PC-3 (cell line): ENCODE data around the gene ATXN2L.

ENCODE experiments used
- CTCF ChIP-seq: fragments of 300-600 bp; sonication (generic); conservative IDR thresholded peaks from 2 replicates; pipeline ENCODE4 v1.5.1; 2017; ENCODE audit warnings: antibody characterized with exemption, low read depth, mild to moderate bottlenecking, low read length
- EZH2phosphoT487 ChIP-seq: fragments of 300-600 bp; sonication (generic); IDR thresholded peaks from 2 replicates; pipeline ENCODE4 v1.6.1; 2018; ENCODE audit warnings: mild to moderate bottlenecking, antibody characterized with exemption, low read length, borderline replicate concordance

DNA sequence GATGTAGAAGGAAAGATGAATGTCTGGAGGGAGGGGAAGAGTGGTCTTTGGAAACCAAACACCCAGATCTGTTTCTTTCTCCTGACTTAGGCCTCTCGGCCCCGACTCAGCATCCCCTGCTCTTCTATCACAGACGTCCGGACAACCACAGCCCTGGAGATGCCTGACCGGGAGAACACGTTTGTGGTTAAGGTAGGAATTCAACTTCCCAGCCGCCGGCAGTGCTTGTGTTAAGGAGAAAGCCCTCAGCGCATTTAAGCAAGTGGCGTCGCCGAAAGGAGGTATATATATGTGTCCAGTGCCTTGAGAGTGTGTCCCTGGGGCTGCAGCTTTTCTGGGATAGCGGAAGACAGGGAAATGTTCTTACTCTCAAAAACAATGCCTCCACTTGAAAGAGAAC, 44.4 kb downstream of the ATXN2L start:
- TF ChIP-seq CTCF (no peak), EZH2phosphoT487 (no peak)
